HG02870 (cell line): ENCODE results near the gene ECE2.
"Not testable (repeated sequence)": the region's sequence is repeated elsewhere in the genome, so short reads cannot be mapped to it uniquely, and the experiment has no call there.

Experiments used
- ATAC-seq: cut with Tn5 transposase; IDR thresholded peaks from one replicate; pipeline ENCODE4 v1.9.1; 2021; ENCODE audit warnings: mild to moderate bottlenecking, moderate library complexity; ENCODE audit not compliant: unreplicated experiment

The ECE2 gene

GRCh38 chr3:184262764-184263179 is 13.1 kb upstream of the ECE2 start:
- ATAC-seq: no peak

GRCh38 chr3:184267249-184267648 is 8.6 kb upstream of the ECE2 start:
- not testable (repeated sequence) for ATAC-seq

GRCh38 chr3:184272269-184272668 is 3.6 kb upstream of the ECE2 start:
- no peak for ATAC-seq

GRCh38 chr3:184275381-184275701 is 481 bp upstream of the ECE2 start:
- no peak for ATAC-seq

- no peak for ATAC-seq
Observed at GRCh38 chr3:184277366-184277765, 1.5 kb downstream of the ECE2 start.

- ATAC-seq: no peak
Observed at GRCh38 chr3:184282941-184283340, 7.1 kb downstream of the ECE2 start.

GRCh38 chr3:184283681-184284080 is 7.9 kb downstream of the ECE2 start:
- no peak for ATAC-seq

- ATAC-seq: no peak
Observed at GRCh38 chr3:184284696-184285095, 8.9 kb downstream of the ECE2 start.

GRCh38 chr3:184289426-184289938 is 13.7 kb downstream of the ECE2 start:
- ATAC-seq: no peak

- no peak for ATAC-seq
Observed at GRCh38 chr3:184290331-184290730, 14.5 kb downstream of the ECE2 start.

GRCh38 chr3:184291044-184291737 is 15.4 kb downstream of the ECE2 start:
- ATAC-seq: no peak

- no peak for ATAC-seq
Observed at GRCh38 chr3:184291738-184292445, 16.1 kb downstream of the ECE2 start.

- no peak for ATAC-seq
Observed at GRCh38 chr3:184295771-184296170, 19.9 kb downstream of the ECE2 start.

GRCh38 chr3:184296616-184297015 is 20.8 kb downstream of the ECE2 start:
- no peak for ATAC-seq

GRCh38 chr3:184298759-184299487 is 23.1 kb downstream of the ECE2 start, which contains the start of gene PSMD2:
PSMD2 (plus strand) TSS chr3:184299241; CDS start chr3:184299267, 26 bp downstream.
- ATAC-seq: peak; percentile 86

- ATAC-seq: no peak
Observed at GRCh38 chr3:184299488-184300377, 23.9 kb downstream of the ECE2 start.

- no peak for ATAC-seq
Observed at GRCh38 chr3:184300378-184300720, 24.5 kb downstream of the ECE2 start.

- no peak for ATAC-seq
Observed at GRCh38 chr3:184305577-184305976, 29.8 kb downstream of the ECE2 start.

GRCh38 chr3:184306341-184306972 is 30.6 kb downstream of the ECE2 start:
- no peak for ATAC-seq

GRCh38 chr3:184307915-184308314 is 32.1 kb downstream of the ECE2 start:
- ATAC-seq: no peak
